Gastroesophageal sphincter (tissue), 3 donors: Measurements from ENCODE around the gene GJA4.

ENCODE experiments used
- EP300 ChIP-seq: sonication (generic); formaldehyde crosslinking; IDR thresholded peaks from one replicate; pipeline ENCODE4 v1.6.1; 2017; ENCODE audit warnings: antibody characterized with exemption, mild to moderate bottlenecking
- POLR2AphosphoS5 ChIP-seq: sonication (generic); formaldehyde crosslinking; IDR thresholded peaks from one replicate; pipeline ENCODE4 v1.6.1; 2017; ENCODE audit warnings: antibody characterized with exemption
- TF ChIP-seq, protein P1 (sequence below), 4 experiments: fragments of 200-600 bp in 2 of 4; fragments of 450-650 bp in 2 of 4; sonication (generic) in 1 of 4; IDR thresholded peaks; one replicate each; pipeline ENCODE4 v1.5.1; 2017 to 2019; ENCODE audit warnings: antibody characterized with exemption in 4 of 4, mild to moderate bottlenecking in 2 of 4, moderate library complexity in 2 of 4

DNA sequence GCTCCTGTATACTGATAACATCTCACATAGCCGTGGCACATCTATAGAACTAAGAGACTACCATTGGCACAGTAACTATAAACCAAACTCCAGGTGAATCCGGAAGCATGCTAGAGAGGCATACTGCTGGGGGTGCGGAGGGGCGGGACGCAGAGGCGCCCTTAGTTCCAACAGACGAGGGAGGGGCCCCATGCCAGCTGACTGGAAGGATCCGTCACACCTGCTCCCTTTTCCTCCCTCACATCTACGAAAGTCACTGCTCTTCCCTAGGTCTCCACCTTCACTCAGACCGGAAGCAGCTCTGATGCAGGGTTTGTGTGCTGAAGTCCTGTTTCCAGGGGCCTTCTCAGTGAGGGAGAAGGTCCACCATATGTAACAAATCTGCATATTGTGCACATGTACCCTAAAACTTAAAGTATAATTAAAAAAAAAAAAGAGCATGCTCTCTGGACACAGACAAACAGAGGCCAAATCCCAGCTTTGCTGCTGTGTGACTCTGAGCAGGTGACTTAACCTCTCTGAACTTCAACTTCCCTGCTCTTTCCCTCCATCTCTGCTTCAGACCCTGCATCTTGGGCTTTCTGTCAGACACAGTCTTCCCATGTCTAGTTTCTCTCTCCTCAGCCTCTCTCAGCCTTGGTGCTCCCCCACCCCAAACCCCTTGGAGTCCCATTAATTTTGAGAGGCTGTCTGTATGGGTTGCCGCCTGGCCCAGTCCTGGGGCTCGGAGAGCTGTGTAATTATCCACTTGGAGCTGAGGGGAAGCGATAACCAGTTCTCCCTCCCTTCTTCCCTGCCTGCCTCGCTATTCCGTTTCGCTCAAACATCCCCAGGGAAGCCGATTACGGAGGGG lies 45.8 kb upstream of the GJA4 start:
- TF ChIP-seq, protein P1, sequence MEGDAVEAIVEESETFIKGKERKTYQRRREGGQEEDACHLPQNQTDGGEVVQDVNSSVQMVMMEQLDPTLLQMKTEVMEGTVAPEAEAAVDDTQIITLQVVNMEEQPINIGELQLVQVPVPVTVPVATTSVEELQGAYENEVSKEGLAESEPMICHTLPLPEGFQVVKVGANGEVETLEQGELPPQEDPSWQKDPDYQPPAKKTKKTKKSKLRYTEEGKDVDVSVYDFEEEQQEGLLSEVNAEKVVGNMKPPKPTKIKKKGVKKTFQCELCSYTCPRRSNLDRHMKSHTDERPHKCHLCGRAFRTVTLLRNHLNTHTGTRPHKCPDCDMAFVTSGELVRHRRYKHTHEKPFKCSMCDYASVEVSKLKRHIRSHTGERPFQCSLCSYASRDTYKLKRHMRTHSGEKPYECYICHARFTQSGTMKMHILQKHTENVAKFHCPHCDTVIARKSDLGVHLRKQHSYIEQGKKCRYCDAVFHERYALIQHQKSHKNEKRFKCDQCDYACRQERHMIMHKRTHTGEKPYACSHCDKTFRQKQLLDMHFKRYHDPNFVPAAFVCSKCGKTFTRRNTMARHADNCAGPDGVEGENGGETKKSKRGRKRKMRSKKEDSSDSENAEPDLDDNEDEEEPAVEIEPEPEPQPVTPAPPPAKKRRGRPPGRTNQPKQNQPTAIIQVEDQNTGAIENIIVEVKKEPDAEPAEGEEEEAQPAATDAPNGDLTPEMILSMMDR (IDR thresholded peaks at IDR 0.05) = no peak
- TF ChIP-seq EP300 (no peak), POLR2AphosphoS5 (no peak)
